ENCODE results near the gene PLPP3. TPM values are rescaled to one million over a fixed set of nuclear protein-coding genes. Genes with fewer than 3 reads are reported as not detected.

The PLPP3 gene
- 101 TPM for total RNA-seq
- long read RNA-seq, transcript PLPP3-201 (6 exons, 3,292 nt) = major isoform, 114 of 124 reads
- long read RNA-seq, partial matches to known transcripts = 5 of 124 reads
- long read RNA-seq, other reads (novel, unspliced or antisense) = 1 of 124 reads

DNA sequence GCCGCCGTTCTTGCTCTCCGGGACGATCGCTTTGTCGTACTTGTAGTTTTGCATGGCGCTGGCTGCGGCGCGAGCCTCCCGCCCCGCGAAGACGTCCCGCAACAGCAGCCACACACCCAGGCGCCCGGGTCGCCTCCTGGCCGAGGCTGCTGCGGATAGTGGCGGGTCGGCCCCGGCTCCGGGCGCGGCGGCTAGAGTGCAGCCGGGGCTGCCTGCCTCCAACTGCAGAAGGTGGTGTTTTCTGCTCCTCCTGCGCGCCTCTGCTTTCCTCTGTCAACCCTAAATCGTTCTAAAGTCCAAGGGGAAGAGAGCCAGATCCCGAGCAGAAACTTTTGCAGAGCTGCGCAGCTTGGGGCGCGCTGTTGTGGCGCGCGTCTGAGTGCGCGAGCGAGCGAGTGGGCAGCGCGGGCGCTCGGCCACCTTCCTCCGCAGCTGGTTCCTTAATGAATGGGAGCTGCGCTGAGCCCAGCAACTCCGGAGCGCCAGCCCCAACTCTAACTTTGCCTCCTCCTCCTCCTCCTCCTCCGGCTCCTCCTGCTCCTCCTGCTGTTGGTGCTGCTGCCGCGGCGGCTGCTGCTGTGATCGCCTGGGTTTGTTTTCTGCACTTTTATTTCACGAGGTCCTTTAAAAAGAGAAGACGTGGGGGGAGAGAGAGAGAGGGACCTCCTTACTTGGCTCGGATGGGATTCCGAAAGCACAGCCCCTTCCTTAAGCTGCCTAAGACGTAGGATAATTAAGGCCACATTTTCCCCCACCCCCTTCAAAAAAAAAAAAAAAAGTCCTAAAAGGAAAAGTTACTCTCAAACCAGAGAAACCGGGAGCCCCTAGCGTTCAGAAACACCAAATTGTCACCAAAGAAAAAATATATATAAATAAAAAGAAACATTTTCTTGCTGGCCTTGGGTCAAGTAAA, at the start of gene PLPP3:
PLPP3 (minus strand) TSS at position 601 of the 913 bp plus-strand sequence; CDS start at position 54, 547 bp downstream.
- Histone ChIP-seq H3K4me3 (peak within 1 kb of the TSS; percentile 88), H3K27ac (replicated peaks) (peak within 1 kb of the TSS; percentile 97), H3K9me3 (replicated peaks) (no peaks in the 10 kb centered on the region), H3K36me3 (no peaks in the 10 kb centered on the region), H3K27me3 (ENCODE audit: low read depth) (no peaks in the 10 kb centered on the region), H3K4me1 (peaks cover 59% of the 10 kb centered on the region)
- peak; percentile 87 for DNase-seq
- intact Hi-C loops (cut with micrococcal nuclease) = loop anchor here (10.0 kb wide), 2 partner anchors 64 to 384 kb away; no protein-coding TSS in a partner anchor
- peak; percentile 59 for TF ChIP-seq CTCF (IDR thresholded peaks at IDR 0.05; ENCODE audit: borderline replicate concordance)

DNA sequence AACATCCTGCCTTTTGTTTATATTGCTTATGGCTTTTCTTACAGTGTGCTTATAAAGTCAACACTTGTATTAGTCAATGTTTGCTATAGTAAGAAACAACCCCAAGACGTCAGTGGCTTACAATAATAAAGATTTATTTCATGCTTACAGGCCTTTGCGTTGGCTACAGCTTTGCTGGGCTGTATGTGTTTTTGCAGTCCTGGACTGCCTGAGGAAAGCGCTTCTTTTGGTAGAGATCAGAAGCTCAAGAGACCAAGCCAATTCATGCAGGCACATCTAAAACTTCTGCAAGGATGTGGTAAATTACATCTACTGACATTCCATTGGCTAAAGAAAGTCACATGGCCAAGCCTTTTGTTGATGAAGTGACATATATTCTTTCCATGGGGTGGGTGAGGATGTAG, 48.3 kb upstream of the PLPP3 start:
- Histone ChIP-seq H3K27ac (replicated peaks) (no peak overlapping the region), H3K9me3 (replicated peaks) (no peaks in the 10 kb centered on the region)
- intact Hi-C loops (cut with micrococcal nuclease) = no loop called here

GRCh38 chr1:56627019-56627635, 47.8 kb upstream of the PLPP3 start:
- DNase-seq = no peak
- intact Hi-C loops (cut with micrococcal nuclease) = no loop called here
- no peak for TF ChIP-seq CTCF (IDR thresholded peaks at IDR 0.05; ENCODE audit: borderline replicate concordance)

More for the DNA sequence above, 48.3 kb upstream of the PLPP3 start:
- DNase-seq = no peak
- no peaks in the 10 kb centered on the region for H3K27me3 ChIP-seq (ENCODE audit: low read depth)
- no peaks in the 10 kb centered on the region for H3K4me1 ChIP-seq
- TF ChIP-seq CTCF (IDR thresholded peaks at IDR 0.05; ENCODE audit: borderline replicate concordance) = no peak
- H3K36me3 ChIP-seq = no peaks in the 10 kb centered on the region
- H3K4me3 ChIP-seq = no peak overlapping the region

GRCh38 chr1:56626546-56626945, 47.2 kb upstream of the PLPP3 start:
- Histone ChIP-seq H3K36me3 (no peaks in the 10 kb centered on the region), H3K27me3 (ENCODE audit: low read depth) (no peaks in the 10 kb centered on the region), H3K4me3 (no peak overlapping the region), H3K27ac (replicated peaks) (no peak overlapping the region), H3K4me1 (no peaks in the 10 kb centered on the region), H3K9me3 (replicated peaks) (no peaks in the 10 kb centered on the region)
- no peak for TF ChIP-seq CTCF (IDR thresholded peaks at IDR 0.05; ENCODE audit: borderline replicate concordance)
- intact Hi-C loops (cut with micrococcal nuclease) = no loop called here
- no peak for DNase-seq

More at GRCh38 chr1:56627019-56627635, 47.8 kb upstream of the PLPP3 start:
- Histone ChIP-seq H3K4me1 (no peaks in the 10 kb centered on the region), H3K27me3 (ENCODE audit: low read depth) (no peaks in the 10 kb centered on the region), H3K27ac (replicated peaks) (no peak overlapping the region), H3K36me3 (no peaks in the 10 kb centered on the region), H3K4me3 (no peak overlapping the region), H3K9me3 (replicated peaks) (no peaks in the 10 kb centered on the region)

GRCh38 chr1:56625819-56626440, 46.6 kb upstream of the PLPP3 start:
- no peaks in the 10 kb centered on the region for H3K9me3 ChIP-seq (replicated peaks)
- no peak for TF ChIP-seq CTCF (IDR thresholded peaks at IDR 0.05; ENCODE audit: borderline replicate concordance)
- no peak overlapping the region for H3K27ac ChIP-seq (replicated peaks)
- no peaks in the 10 kb centered on the region for H3K4me1 ChIP-seq
- no peak overlapping the region for H3K4me3 ChIP-seq
- H3K27me3 ChIP-seq (ENCODE audit: low read depth) = no peaks in the 10 kb centered on the region
- intact Hi-C loops (cut with micrococcal nuclease) = no loop called here
- no peaks in the 10 kb centered on the region for H3K36me3 ChIP-seq
- DNase-seq = no peak

All from left ventricle myocardium inferior (tissue), 1 donor.